Nephron (organoid): ENCODE measurements around the gene PRKAR2B.
"Not testable (repeated sequence)": the region's sequence is repeated elsewhere in the genome, so short reads cannot be mapped to it uniquely, and the experiment has no call there.

Experiments used
- H3K27ac Mint-ChIP-seq, 3 experiments: 2 replicates each; pipeline ENCODE4 v1.8.0; 2020; ENCODE audit warnings: mixed read lengths in 3 of 3, mild to moderate bottlenecking in 2 of 3, moderate library complexity in 1 of 3
- H3K27me3 Mint-ChIP-seq: 2 replicates; pipeline ENCODE4 v1.8.0; 2021; ENCODE audit warnings: low read depth, mild to moderate bottlenecking, moderate library complexity, mixed read lengths
- H3K36me3 Mint-ChIP-seq: 2 replicates; pipeline ENCODE4 v1.8.0; 2020; ENCODE audit warnings: low read depth, mixed read lengths
- H3K4me1 Mint-ChIP-seq: 2 replicates; pipeline ENCODE4 v1.8.0; 2020; ENCODE audit warnings: mixed read lengths
- H3K4me3 Mint-ChIP-seq, 3 experiments: 2 replicates each; pipeline ENCODE4 v1.8.0; 2020; ENCODE audit warnings: mild to moderate bottlenecking in 3 of 3, mixed read lengths in 3 of 3, moderate library complexity in 2 of 3
- H3K9me3 Mint-ChIP-seq: 2 replicates; pipeline ENCODE4 v1.8.0; 2020; ENCODE audit warnings: mixed read lengths
- TF ChIP-seq, protein P1 (sequence below), 3 experiments: fragments of 200-600 bp; sonication (generic); IDR thresholded peaks; one replicate each; pipeline ENCODE4 v1.5.0; 2021; ENCODE audit warnings: antibody characterized with exemption in 3 of 3; ENCODE audit not compliant: unreplicated experiment in 3 of 3

PRKAR2B gene

DNA sequence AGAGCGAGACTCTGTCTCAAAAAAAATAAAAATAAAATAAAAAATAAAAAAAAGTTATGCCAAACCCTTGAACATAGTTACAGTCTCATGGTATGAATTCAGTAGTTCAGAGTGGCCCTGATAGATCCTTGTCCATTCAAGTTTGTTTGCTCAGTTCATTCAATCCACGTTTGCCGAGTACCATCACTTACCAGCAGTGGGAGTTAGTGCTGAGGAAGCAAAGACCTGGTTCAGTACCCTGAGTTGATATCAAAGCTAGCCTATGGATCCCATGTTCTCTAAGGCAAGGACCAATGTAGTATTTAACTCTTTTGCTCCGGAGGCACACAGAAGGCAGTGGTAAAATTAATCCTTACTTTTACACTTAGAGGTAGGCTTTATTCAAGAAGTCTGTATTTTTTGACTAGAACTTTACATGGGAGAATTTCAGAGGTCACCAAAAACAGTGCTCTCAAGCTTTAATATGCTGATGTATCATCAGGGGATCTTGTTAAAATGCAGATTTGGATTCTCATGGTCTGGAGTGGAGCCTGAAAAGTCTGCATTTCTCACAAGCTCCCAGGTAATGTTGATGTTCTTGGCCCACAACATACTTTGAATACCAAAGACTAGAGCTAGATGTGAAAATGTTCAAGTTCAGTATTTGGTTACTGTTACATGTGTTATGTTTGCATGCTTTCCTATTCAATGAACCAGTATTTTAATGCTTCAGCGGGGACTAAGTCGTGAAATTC, 86.1 kb downstream of the PRKAR2B start:
- no peak overlapping the region for H3K27ac Mint-ChIP-seq
- TF ChIP-seq, protein P1, sequence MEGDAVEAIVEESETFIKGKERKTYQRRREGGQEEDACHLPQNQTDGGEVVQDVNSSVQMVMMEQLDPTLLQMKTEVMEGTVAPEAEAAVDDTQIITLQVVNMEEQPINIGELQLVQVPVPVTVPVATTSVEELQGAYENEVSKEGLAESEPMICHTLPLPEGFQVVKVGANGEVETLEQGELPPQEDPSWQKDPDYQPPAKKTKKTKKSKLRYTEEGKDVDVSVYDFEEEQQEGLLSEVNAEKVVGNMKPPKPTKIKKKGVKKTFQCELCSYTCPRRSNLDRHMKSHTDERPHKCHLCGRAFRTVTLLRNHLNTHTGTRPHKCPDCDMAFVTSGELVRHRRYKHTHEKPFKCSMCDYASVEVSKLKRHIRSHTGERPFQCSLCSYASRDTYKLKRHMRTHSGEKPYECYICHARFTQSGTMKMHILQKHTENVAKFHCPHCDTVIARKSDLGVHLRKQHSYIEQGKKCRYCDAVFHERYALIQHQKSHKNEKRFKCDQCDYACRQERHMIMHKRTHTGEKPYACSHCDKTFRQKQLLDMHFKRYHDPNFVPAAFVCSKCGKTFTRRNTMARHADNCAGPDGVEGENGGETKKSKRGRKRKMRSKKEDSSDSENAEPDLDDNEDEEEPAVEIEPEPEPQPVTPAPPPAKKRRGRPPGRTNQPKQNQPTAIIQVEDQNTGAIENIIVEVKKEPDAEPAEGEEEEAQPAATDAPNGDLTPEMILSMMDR (IDR thresholded peaks at IDR 0.05; ENCODE audit: unreplicated experiment in 3 of 3), result peak in 1 of 3 experiments; percentile 14
- peaks cover 6% of the 10 kb centered on the region for H3K36me3 Mint-ChIP-seq
- no peaks in the 10 kb centered on the region for H3K27me3 Mint-ChIP-seq
- H3K4me1 Mint-ChIP-seq, result peaks cover 7% of the 10 kb centered on the region
- peaks cover 5% of the 10 kb centered on the region for H3K9me3 Mint-ChIP-seq
- no peak overlapping the region for H3K4me3 Mint-ChIP-seq

DNA sequence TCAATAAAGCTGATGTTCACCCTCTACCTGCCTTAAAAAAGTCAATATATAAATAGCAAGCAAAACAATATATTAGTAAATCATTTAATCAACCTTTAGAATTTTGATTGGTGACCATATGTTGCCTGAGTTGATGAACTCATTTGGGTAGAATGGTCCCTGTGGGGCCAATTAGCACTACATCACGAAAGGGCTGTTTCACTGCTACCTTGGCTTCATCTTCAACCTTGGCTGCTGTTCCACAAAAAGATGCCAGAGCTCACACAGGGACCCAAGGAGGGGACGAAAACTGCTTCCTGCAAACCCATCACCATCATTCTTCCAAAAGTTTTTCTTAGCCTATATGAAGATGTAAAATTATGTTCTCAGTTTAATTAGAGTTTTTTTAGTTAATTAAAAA, 88.9 kb downstream of the PRKAR2B start:
- H3K4me3 Mint-ChIP-seq, result no peak overlapping the region
- peaks cover 7% of the 10 kb centered on the region for H3K4me1 Mint-ChIP-seq
- H3K27me3 Mint-ChIP-seq, result no peaks in the 10 kb centered on the region
- H3K9me3 Mint-ChIP-seq, result peaks cover 5% of the 10 kb centered on the region
- H3K36me3 Mint-ChIP-seq, result peaks cover 6% of the 10 kb centered on the region
- no peak overlapping the region for H3K27ac Mint-ChIP-seq
- TF ChIP-seq, protein P1 (IDR thresholded peaks at IDR 0.05; ENCODE audit: unreplicated experiment in 3 of 3), result no peak

DNA sequence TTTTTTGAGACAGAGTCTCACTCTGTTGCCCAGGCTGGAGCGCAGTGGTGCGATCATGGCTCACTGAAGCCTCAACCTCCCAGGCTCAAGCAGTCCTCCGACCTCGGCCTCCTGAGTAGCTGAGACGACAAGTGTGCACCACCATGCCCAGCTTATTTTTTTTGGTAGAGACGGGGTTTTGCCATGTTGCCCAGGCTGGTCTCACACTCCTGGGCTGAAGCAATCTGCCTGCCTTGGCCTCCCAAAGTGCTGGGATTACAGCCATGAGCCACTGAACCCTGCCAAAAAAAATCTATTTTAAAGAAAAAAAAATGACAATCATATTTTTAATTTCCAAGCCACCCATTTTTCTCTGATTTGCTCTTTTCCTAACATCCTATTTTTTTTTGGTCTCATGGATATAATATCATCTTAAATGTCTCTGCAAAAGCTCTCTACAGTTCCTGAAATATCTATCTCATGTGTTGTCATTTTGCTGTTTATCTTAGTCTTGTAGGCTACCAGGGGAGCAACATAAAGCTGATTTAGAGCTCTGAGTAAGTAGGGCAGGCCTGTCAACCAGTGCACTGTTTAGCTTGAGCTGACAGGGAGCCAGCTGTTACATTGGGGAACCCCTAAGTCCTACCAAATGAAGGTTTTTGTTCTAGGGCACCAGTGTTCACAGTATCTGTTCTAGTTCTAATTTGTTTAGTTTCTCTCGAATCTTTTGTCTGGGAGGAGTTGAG, 94.4 kb downstream of the PRKAR2B start:
- Mint-ChIP-seq H3K9me3 (peaks cover 5% of the 10 kb centered on the region), H3K27me3 (no peaks in the 10 kb centered on the region), H3K27ac (peak overlapping the region in 1 of 3 experiments; percentile 32), H3K4me1 (peaks cover 5% of the 10 kb centered on the region), H3K4me3 (no peak overlapping the region), H3K36me3 (peaks cover 6% of the 10 kb centered on the region)
- TF ChIP-seq, protein P1 (IDR thresholded peaks at IDR 0.05; ENCODE audit: unreplicated experiment in 3 of 3), result no peak

DNA sequence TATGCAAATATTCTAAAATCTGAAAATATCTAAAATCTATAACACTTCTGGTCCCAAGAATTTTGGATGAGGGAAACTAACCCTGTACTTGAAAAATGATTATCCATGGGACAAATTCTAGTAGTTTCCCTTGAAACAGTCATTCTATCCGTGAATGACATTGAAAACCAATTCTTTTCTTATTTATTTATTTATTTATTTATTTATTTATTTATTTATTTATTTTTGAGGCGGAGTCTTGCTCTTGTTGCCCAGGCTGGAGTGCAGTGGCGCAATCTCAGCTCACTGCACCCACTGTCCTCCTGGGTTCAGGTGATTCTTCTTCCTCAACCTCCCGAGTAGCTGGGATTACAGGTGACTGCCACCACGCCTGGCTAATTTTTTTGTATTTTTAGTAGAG, 99.4 kb downstream of the PRKAR2B start:
- not testable (repeated sequence) for H3K4me1 Mint-ChIP-seq, H3K36me3 Mint-ChIP-seq, H3K27ac Mint-ChIP-seq, H3K9me3 Mint-ChIP-seq, H3K27me3 Mint-ChIP-seq, H3K4me3 Mint-ChIP-seq

DNA sequence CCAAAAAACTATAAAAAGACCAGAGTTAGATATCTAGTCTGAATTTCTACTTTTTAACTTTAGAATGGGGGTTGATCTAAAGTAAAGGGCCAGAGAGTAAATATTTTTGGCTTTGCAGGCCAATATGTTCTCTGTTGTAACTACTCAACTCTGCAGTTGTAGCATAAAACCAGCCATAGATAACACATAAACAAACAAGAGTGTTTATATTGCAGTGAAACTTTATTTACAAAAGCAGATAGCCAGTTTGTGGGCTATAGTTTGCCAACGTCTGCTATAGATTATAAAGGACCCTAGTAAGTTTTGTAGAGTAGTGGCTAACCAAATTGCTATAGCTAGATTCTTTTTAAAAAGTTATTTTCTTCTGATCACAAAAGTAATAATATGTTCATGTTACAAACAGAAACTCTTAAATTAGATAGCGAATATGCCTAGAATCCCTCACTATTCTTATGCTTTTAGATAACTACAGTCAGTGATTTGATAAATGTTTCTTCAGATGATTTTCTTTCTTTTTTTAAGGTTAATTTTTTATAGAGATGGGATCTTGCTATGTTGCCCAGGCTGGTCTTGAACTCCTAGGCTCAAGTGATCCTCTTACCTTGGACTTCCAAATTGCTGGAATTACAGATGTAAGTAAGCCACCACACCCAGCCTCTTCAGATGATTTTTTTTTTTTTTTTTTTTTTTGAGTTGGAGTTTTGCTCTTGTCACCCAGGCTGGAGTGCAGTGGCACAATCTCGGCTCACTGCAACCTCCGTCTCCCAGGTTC, 100.7 kb downstream of the PRKAR2B start:
- Mint-ChIP-seq H3K27me3 (no peaks in the 10 kb centered on the region), H3K27ac (no peak overlapping the region), H3K9me3 (no peaks in the 10 kb centered on the region), H3K36me3 (no peaks in the 10 kb centered on the region), H3K4me1 (no peaks in the 10 kb centered on the region), H3K4me3 (no peak overlapping the region)
- TF ChIP-seq, protein P1 (IDR thresholded peaks at IDR 0.05; ENCODE audit: unreplicated experiment in 3 of 3), result no peak
